NB4 (cell line): Measurements from ENCODE around the gene PINK1.

Source experiments
- DNase-seq: peaks from one replicate; pipeline ENCODE4 v3.0.0; 2010; ENCODE audit warnings: low read depth
- H3K4me3 ChIP-seq: one replicate; pipeline ENCODE4 v1.5.1; 2011; ENCODE audit warnings: mild to moderate bottlenecking, low read depth, low read length, moderate library complexity
- CTCF ChIP-seq: IDR thresholded peaks from one replicate; pipeline ENCODE4 v1.5.1; 2012; ENCODE audit warnings: low read depth, low read length
- MAX ChIP-seq: IDR thresholded peaks from 2 replicates; pipeline ENCODE4 v1.6.1; 2011; ENCODE audit warnings: low read depth, low read length
- MYC ChIP-seq: IDR thresholded peaks from 2 replicates; pipeline ENCODE4 v1.6.1; 2011; ENCODE audit warnings: low read depth, low read length
- POLR2A ChIP-seq: IDR thresholded peaks from 2 replicates; pipeline ENCODE4 v1.6.1; 2011; ENCODE audit warnings: mild to moderate bottlenecking; ENCODE audit not compliant: insufficient read length; ENCODE audit errors: extremely low read depth

PINK1 gene

GRCh38 chr1:20609541-20609940 is 23.7 kb upstream of the PINK1 start:
- no peak for DNase-seq
- H3K4me3 ChIP-seq: no peak overlapping the region
- TF ChIP-seq CTCF (no peak), POLR2A (no peak), MYC (no peak), MAX (no peak)

GRCh38 chr1:20610970-20611369 is 22.3 kb upstream of the PINK1 start:
- H3K4me3 ChIP-seq: no peak overlapping the region
- DNase-seq: no peak
- no peak for TF ChIP-seq CTCF
- TF ChIP-seq MAX: no peak
- no peak for TF ChIP-seq MYC
- TF ChIP-seq POLR2A: no peak

- no peak for DNase-seq
- no peak overlapping the region for H3K4me3 ChIP-seq
- no peak for TF ChIP-seq MAX
- no peak for TF ChIP-seq POLR2A
- no peak for TF ChIP-seq CTCF
- TF ChIP-seq MYC: no peak
Measured at GRCh38 chr1:20611652-20612051, 21.6 kb upstream of the PINK1 start.

GRCh38 chr1:20612221-20612746 is 21.0 kb upstream of the PINK1 start:
- no peak for DNase-seq
- TF ChIP-seq MAX: no peak
- TF ChIP-seq CTCF: no peak
- TF ChIP-seq POLR2A: no peak
- no peak for TF ChIP-seq MYC
- no peak overlapping the region for H3K4me3 ChIP-seq

- no peak for TF ChIP-seq POLR2A
- TF ChIP-seq CTCF: no peak
- no peak for TF ChIP-seq MYC
- TF ChIP-seq MAX: no peak
- DNase-seq: no peak
- no peak overlapping the region for H3K4me3 ChIP-seq
Measured at GRCh38 chr1:20614131-20614579, 19.1 kb upstream of the PINK1 start.
